PC-3 (cell line): Measurements from ENCODE around the gene SNF8. TPM values are rescaled to one million over a fixed set of nuclear protein-coding genes. Genes with fewer than 3 reads are reported as not detected.

ENCODE experiments used
- total RNA-seq: library from RNA; depleted of rRNA; stranded (reverse); fragments of >200 nt; gene quantifications from 2 replicates; pipeline ENCODE4 v1.2.3, GENCODE V29; 2014; rRNA removed

Gene SNF8
- total RNA-seq, 1 experiment from 2014 or later: 278 TPM

Other genes starting within 250 kb of the SNF8 start
- gene PRAC1, start 222.3 kb downstream of the SNF8 start, total RNA-seq: 33.5 and 44.4 TPM in 2 replicates
- 44.1 and 51.4 TPM in 2 replicates for gene PRAC2, start 221.7 kb downstream of the SNF8 start, total RNA-seq
- gene HOXB13, start 216.1 kb downstream of the SNF8 start, total RNA-seq: 80.8 and 96.5 TPM in 2 replicates
- gene TTLL6, start 127.6 kb downstream of the SNF8 start, total RNA-seq: 0.29 and 0.40 TPM in 2 replicates
- gene CALCOCO2, start 113.8 kb downstream of the SNF8 start, total RNA-seq: 47.2 and 49.4 TPM in 2 replicates
- 192 and 265 TPM in 2 replicates for gene ATP5MC1, start 52.1 kb downstream of the SNF8 start, total RNA-seq
- 131 and 144 TPM in 2 replicates for gene UBE2Z, start 36.4 kb downstream of the SNF8 start, total RNA-seq
- not detected in 2 replicates for gene GIP, start 23.8 kb upstream of the SNF8 start, total RNA-seq
- gene IGF2BP1, start 52.5 kb upstream of the SNF8 start, total RNA-seq: 1.2 and 1.3 TPM in 2 replicates
- 0.06 and 0.29 TPM in 2 replicates for gene B4GALNT2, start 187.9 kb upstream of the SNF8 start, total RNA-seq